ENCODE data around the gene SOCS4.

SOCS4 gene

GRCh38 chr14:55070981-55071411, 44.0 kb downstream of the SOCS4 start:
- no peak for TF ChIP-seq CTCF (IDR thresholded peaks at IDR 0.05)

DNA sequence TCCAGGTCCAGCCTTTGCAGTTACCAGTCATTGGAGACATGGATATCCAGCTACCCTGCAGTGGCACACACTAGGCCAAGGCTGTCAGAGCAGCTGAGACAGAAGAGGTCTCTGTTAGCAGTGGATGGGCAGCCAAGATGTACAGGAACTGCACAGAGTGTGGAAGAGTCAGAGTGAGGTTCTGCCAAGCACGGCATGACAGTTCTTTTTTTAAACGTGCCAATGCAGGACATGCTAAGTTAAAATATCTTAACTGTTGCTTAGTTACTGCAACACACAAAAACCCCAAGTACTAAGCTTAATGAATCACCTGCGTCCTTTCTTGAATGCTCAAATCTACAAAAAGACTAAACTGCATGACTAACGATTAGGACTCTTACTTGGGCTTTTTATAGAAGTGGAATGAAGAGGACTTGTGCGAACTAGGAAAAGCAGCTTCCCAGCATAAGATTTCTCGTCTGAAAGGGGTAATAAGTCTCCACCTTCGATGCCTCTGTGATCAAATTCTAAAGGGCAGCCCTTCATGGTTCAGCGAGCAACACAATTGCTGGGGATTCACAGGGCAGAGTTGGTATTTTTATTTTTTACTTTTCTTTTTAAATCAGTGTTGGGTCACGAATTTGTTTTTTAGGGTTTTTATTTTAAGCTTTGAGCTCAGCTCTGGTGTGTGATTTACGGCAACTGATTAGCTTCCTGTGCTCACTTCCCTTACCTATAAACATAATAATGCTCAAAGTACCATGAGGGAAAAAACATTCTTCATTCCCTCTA, 45.0 kb downstream of the SOCS4 start:
- no peak for TF ChIP-seq CTCF (IDR thresholded peaks at IDR 0.05)

DNA sequence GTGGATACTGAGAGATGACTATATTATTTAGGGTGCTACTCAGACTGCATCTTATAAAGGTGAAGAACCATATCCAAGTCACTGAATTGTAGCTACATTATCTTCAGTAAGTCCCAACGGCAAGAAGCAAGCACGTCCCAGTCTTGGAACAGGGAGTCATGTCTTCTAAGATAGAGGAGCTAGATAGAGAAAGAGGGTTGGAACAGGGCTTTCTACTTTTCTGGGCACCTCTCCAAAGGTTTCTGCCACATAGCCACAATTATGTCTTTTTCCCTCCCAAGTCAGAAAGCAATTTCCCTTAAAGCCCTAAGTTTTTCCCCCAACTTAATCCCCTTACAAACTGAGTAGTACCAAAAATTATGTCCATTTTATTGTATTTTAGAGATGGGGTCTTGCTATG, 46.8 kb downstream of the SOCS4 start:
- no peak for TF ChIP-seq CTCF (IDR thresholded peaks at IDR 0.05)

- TF ChIP-seq CTCF (IDR thresholded peaks at IDR 0.05) = no peak
Observed at GRCh38 chr14:55074662-55075061, 47.6 kb downstream of the SOCS4 start.

- TF ChIP-seq CTCF (IDR thresholded peaks at IDR 0.05) = no peak
Observed at GRCh38 chr14:55075628-55076175, 48.7 kb downstream of the SOCS4 start.

GRCh38 chr14:55077170-55078151, 50.4 kb downstream of the SOCS4 start:
- TF ChIP-seq CTCF (IDR thresholded peaks at IDR 0.05) = no peak

DNA sequence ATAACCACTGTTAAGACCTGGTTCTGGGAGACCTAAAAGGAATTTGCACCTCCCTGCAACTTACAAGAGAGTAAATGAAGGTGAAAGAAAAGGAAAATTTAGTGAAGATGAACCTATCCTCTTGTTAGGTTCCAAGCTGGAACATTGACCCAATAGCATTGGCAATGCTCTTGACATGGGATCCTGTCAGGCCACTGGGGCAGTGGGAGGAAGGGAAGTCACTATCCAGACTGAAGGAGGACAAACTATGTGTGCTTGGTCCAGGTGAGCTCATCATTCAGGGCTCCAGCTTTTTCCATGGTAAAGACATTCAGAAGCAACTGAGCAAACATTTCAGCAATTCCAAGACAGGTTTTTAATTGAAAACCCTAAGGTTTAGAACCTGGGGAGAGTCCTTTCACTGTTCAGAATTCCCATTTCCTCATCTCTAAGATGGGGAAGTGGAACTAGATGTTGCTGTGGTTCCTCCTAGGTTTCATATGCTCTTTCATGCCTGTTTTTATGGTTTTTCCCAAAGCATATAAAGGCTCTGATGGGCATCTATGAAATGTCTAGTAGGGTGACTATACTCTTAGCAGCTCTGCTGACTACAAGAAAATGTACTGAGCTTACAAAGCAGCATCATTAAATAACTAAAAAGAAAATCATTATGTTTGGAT, 57.5 kb downstream of the SOCS4 start:
- no peak for TF ChIP-seq CTCF (IDR thresholded peaks at IDR 0.05)

Data from LNCAP (cell line).